ENCODE results near the gene ARRB1. TPM values are rescaled to one million over a fixed set of nuclear protein-coding genes. Genes with fewer than 3 reads are reported as not detected.

The ARRB1 gene
- polyA plus RNA-seq, 2 donors = 4.9 to 5.0 TPM

- Histone ChIP-seq H3K27me3 (ENCODE audit: control insufficient read depth in 1 of 2, insufficient read depth in 2 of 2, low read length in 2 of 2) (no peaks in the 10 kb centered on the region), H3K9me3 (ENCODE audit: control insufficient read depth in 2 of 2, insufficient read depth in 1 of 2, low read depth in 1 of 2, low read length in 1 of 2) (no peaks in the 10 kb centered on the region), H3K36me3 (ENCODE audit: control insufficient read depth in 2 of 2, insufficient read depth in 2 of 2, low read length in 1 of 2) (no peaks in the 10 kb centered on the region), H3K4me3 (ENCODE audit: low read depth in 1 of 2, low read length in 2 of 2) (no peak overlapping the region), H3K4me1 (ENCODE audit: control insufficient read depth in 2 of 2, insufficient read depth in 2 of 2, low read length in 1 of 2) (peaks cover 24 to 55% of the 10 kb centered on the region in 2 donors), H3K27ac (ENCODE audit: low read depth in 2 of 2, low read length in 1 of 2) (peak overlapping the region; percentile 8 to 57)
- WGBS, 2 donors = 76 to 82% methylated on average over 8 of the region's 8 CpGs
These were observed 5.9 kb downstream of the ARRB1 start for GRCh38 chr11:75345455-75346160.

GRCh38 chr11:75344761-75345454 is 6.6 kb downstream of the ARRB1 start:
- peak overlapping the region; percentile 9 to 57 for H3K27ac ChIP-seq (ENCODE audit: low read depth in 2 of 2, low read length in 1 of 2)
- WGBS, 2 donors = 73 to 75% methylated on average over 10 to 11 of the region's 11 CpGs
- H3K27me3 ChIP-seq (ENCODE audit: control insufficient read depth in 1 of 2, insufficient read depth in 2 of 2, low read length in 2 of 2) = no peaks in the 10 kb centered on the region
- H3K9me3 ChIP-seq (ENCODE audit: control insufficient read depth in 2 of 2, insufficient read depth in 1 of 2, low read depth in 1 of 2, low read length in 1 of 2) = no peaks in the 10 kb centered on the region
- no peak overlapping the region for H3K4me3 ChIP-seq (ENCODE audit: low read depth in 1 of 2, low read length in 2 of 2)
- peaks cover 29 to 62% of the 10 kb centered on the region in 2 donors for H3K4me1 ChIP-seq (ENCODE audit: control insufficient read depth in 2 of 2, insufficient read depth in 2 of 2, low read length in 1 of 2)
- no peaks in the 10 kb centered on the region for H3K36me3 ChIP-seq (ENCODE audit: control insufficient read depth in 2 of 2, insufficient read depth in 2 of 2, low read length in 1 of 2)

GRCh38 chr11:75344186-75344585 is 7.3 kb downstream of the ARRB1 start:
- 74 to 90% methylated on average over 3 of the region's 3 CpGs for WGBS, 2 donors
- Histone ChIP-seq H3K36me3 (ENCODE audit: control insufficient read depth in 2 of 2, insufficient read depth in 2 of 2, low read length in 1 of 2) (no peaks in the 10 kb centered on the region), H3K27ac (ENCODE audit: low read depth in 2 of 2, low read length in 1 of 2) (peak overlapping the region; percentile 9 to 57), H3K4me3 (ENCODE audit: low read depth in 1 of 2, low read length in 2 of 2) (no peak overlapping the region), H3K27me3 (ENCODE audit: control insufficient read depth in 1 of 2, insufficient read depth in 2 of 2, low read length in 2 of 2) (no peaks in the 10 kb centered on the region), H3K9me3 (ENCODE audit: control insufficient read depth in 2 of 2, insufficient read depth in 1 of 2, low read depth in 1 of 2, low read length in 1 of 2) (no peaks in the 10 kb centered on the region), H3K4me1 (ENCODE audit: control insufficient read depth in 2 of 2, insufficient read depth in 2 of 2, low read length in 1 of 2) (peaks cover 34 to 62% of the 10 kb centered on the region in 2 donors)

GRCh38 chr11:75342966-75343870 is 8.2 kb downstream of the ARRB1 start:
- H3K36me3 ChIP-seq (ENCODE audit: control insufficient read depth in 2 of 2, insufficient read depth in 2 of 2, low read length in 1 of 2) = no peaks in the 10 kb centered on the region
- no peaks in the 10 kb centered on the region for H3K27me3 ChIP-seq (ENCODE audit: control insufficient read depth in 1 of 2, insufficient read depth in 2 of 2, low read length in 2 of 2)
- 46 to 62% methylated on average over 12 of the region's 12 CpGs for WGBS, 2 donors
- H3K27ac ChIP-seq (ENCODE audit: low read depth in 2 of 2, low read length in 1 of 2) = peak overlapping the region; percentile 67 to 78
- peaks cover 34 to 65% of the 10 kb centered on the region in 2 donors for H3K4me1 ChIP-seq (ENCODE audit: control insufficient read depth in 2 of 2, insufficient read depth in 2 of 2, low read length in 1 of 2)
- no peak overlapping the region for H3K4me3 ChIP-seq (ENCODE audit: low read depth in 1 of 2, low read length in 2 of 2)
- H3K9me3 ChIP-seq (ENCODE audit: control insufficient read depth in 2 of 2, insufficient read depth in 1 of 2, low read depth in 1 of 2, low read length in 1 of 2) = no peaks in the 10 kb centered on the region

GRCh38 chr11:75342231-75342918 is 9.1 kb downstream of the ARRB1 start:
- no peak overlapping the region for H3K4me3 ChIP-seq (ENCODE audit: low read depth in 1 of 2, low read length in 2 of 2)
- H3K9me3 ChIP-seq (ENCODE audit: control insufficient read depth in 2 of 2, insufficient read depth in 1 of 2, low read depth in 1 of 2, low read length in 1 of 2) = no peaks in the 10 kb centered on the region
- H3K4me1 ChIP-seq (ENCODE audit: control insufficient read depth in 2 of 2, insufficient read depth in 2 of 2, low read length in 1 of 2) = peaks cover 32 to 67% of the 10 kb centered on the region in 2 donors
- no peaks in the 10 kb centered on the region for H3K27me3 ChIP-seq (ENCODE audit: control insufficient read depth in 1 of 2, insufficient read depth in 2 of 2, low read length in 2 of 2)
- H3K36me3 ChIP-seq (ENCODE audit: control insufficient read depth in 2 of 2, insufficient read depth in 2 of 2, low read length in 1 of 2) = no peaks in the 10 kb centered on the region
- WGBS, 2 donors = 68 to 74% methylated on average over 15 of the region's 15 CpGs
- peak overlapping the region; percentile 62 to 67 for H3K27ac ChIP-seq (ENCODE audit: low read depth in 2 of 2, low read length in 1 of 2)

GRCh38 chr11:75341612-75342011 is 9.8 kb downstream of the ARRB1 start:
- peak overlapping the region; percentile 62 to 67 for H3K27ac ChIP-seq (ENCODE audit: low read depth in 2 of 2, low read length in 1 of 2)
- H3K27me3 ChIP-seq (ENCODE audit: control insufficient read depth in 1 of 2, insufficient read depth in 2 of 2, low read length in 2 of 2) = no peaks in the 10 kb centered on the region
- H3K4me3 ChIP-seq (ENCODE audit: low read depth in 1 of 2, low read length in 2 of 2) = no peak overlapping the region
- H3K9me3 ChIP-seq (ENCODE audit: control insufficient read depth in 2 of 2, insufficient read depth in 1 of 2, low read depth in 1 of 2, low read length in 1 of 2) = no peaks in the 10 kb centered on the region
- H3K36me3 ChIP-seq (ENCODE audit: control insufficient read depth in 2 of 2, insufficient read depth in 2 of 2, low read length in 1 of 2) = no peaks in the 10 kb centered on the region
- H3K4me1 ChIP-seq (ENCODE audit: control insufficient read depth in 2 of 2, insufficient read depth in 2 of 2, low read length in 1 of 2) = peaks cover 28 to 62% of the 10 kb centered on the region in 2 donors
- WGBS, 2 donors = 55% methylated on average over 5 of the region's 5 CpGs

GRCh38 chr11:75339685-75340409 is 11.6 kb downstream of the ARRB1 start:
- peaks cover 26 to 59% of the 10 kb centered on the region in 2 donors for H3K4me1 ChIP-seq (ENCODE audit: control insufficient read depth in 2 of 2, insufficient read depth in 2 of 2, low read length in 1 of 2)
- peak overlapping the region; percentile 67 to 87 for H3K27ac ChIP-seq (ENCODE audit: low read depth in 2 of 2, low read length in 1 of 2)
- no peak overlapping the region for H3K4me3 ChIP-seq (ENCODE audit: low read depth in 1 of 2, low read length in 2 of 2)
- H3K9me3 ChIP-seq (ENCODE audit: control insufficient read depth in 2 of 2, insufficient read depth in 1 of 2, low read depth in 1 of 2, low read length in 1 of 2) = no peaks in the 10 kb centered on the region
- no peaks in the 10 kb centered on the region for H3K36me3 ChIP-seq (ENCODE audit: control insufficient read depth in 2 of 2, insufficient read depth in 2 of 2, low read length in 1 of 2)
- WGBS, 2 donors = 24 to 29% methylated on average over 14 of the region's 14 CpGs
- H3K27me3 ChIP-seq (ENCODE audit: control insufficient read depth in 1 of 2, insufficient read depth in 2 of 2, low read length in 2 of 2) = no peaks in the 10 kb centered on the region

- Histone ChIP-seq H3K27ac (ENCODE audit: low read depth in 2 of 2, low read length in 1 of 2) (peak overlapping the region; percentile 67 to 87), H3K4me3 (ENCODE audit: low read depth in 1 of 2, low read length in 2 of 2) (no peak overlapping the region), H3K36me3 (ENCODE audit: control insufficient read depth in 2 of 2, insufficient read depth in 2 of 2, low read length in 1 of 2) (no peaks in the 10 kb centered on the region), H3K27me3 (ENCODE audit: control insufficient read depth in 1 of 2, insufficient read depth in 2 of 2, low read length in 2 of 2) (no peaks in the 10 kb centered on the region), H3K9me3 (ENCODE audit: control insufficient read depth in 2 of 2, insufficient read depth in 1 of 2, low read depth in 1 of 2, low read length in 1 of 2) (no peaks in the 10 kb centered on the region), H3K4me1 (ENCODE audit: control insufficient read depth in 2 of 2, insufficient read depth in 2 of 2, low read length in 1 of 2) (peaks cover 19 to 55% of the 10 kb centered on the region in 2 donors)
- 46 to 48% methylated on average over 8 of the region's 8 CpGs for WGBS, 2 donors
These were observed 12.8 kb downstream of the ARRB1 start for GRCh38 chr11:75338516-75339208.
